NCI-H226 (cell line): ENCODE measurements around the gene ADGRG6.
A peak's percentile ranks its signal among the peaks of the same experiment; 100 is the strongest.
"Not testable (repeated sequence)": the region's sequence is repeated elsewhere in the genome, so short reads cannot be mapped to it uniquely, and the experiment has no call there.

Source experiments
- DNase-seq: peaks from one replicate; pipeline ENCODE4 v3.0.0-alpha.2; 2015

ADGRG6 gene

DNA sequence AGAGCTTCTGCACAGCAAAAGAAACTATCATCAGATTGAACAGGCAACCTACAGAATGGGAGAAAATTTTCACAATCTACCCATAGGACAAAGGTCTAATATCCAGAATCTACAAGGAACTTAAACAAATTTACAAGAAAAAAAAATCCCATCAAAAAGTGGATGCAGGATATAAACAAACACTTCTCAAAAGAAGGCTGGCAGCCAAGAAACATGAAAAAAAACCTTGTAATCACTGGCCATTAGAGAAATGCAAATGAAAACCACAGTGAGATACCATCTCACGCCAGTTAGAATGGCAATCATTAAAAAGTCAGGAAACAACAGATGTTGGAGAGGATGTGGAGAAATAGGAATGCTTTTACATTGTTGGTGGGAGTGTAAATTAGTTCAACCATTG is 152.4 kb downstream of the ADGRG6 start:
- DNase-seq = not testable (repeated sequence)

DNA sequence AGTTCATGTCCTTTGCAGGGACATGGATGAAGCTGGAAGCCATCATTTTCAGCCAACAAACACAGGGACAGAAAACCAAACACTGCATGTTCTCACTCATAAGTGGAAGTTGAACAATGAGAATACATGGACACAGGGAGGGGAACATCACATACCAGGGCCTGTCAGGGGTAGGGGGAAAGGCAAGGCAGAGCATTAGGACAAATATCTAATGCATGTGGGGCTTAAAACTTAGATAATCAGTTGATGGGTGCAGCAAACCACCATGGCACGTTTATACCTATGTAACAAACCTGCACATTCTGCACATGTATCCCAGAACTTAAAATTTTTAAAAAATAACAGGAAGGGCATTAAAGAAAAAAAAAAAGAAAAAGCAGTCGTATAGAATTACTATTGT is 153.0 kb downstream of the ADGRG6 start:
- not testable (repeated sequence) for DNase-seq

DNA sequence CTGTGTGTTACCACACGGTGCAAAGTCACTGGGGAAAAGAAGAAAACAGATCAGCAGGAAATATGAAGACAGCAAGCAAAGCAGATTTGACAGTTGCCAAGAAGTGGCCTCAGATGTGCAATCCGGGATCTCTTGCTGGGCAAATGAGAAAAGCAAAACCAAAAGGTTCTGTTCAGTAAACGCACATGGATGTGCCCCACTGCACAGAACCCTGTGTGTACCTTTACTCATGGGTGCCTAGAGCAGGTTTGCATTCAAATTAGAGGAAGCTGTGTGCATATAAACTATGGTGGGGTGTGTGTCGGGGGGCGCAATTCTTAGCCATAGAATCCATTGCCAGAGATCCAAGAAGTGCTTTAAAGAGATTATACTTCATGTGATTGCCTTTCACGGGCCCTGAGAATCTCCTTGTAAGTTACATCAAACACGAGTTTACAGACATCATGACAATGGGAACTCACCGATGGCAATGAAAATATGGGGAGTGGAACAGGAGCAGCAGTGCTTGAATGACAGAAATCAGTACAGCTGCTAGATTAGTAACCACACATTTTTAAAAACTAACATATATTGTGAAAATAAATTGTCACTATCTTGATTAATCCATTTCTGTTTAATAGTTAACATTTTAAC is 154.3 kb downstream of the ADGRG6 start:
- DNase-seq = no peak

- DNase-seq = no peak
Observed at GRCh38 chr6:142457638-142458406, 156.0 kb downstream of the ADGRG6 start.

- DNase-seq = no peak
Observed at GRCh38 chr6:142458836-142459235, 157.0 kb downstream of the ADGRG6 start.

- DNase-seq = no peak
Observed at GRCh38 chr6:142459271-142459670, 157.5 kb downstream of the ADGRG6 start.

GRCh38 chr6:142462260-142462659 is 160.5 kb downstream of the ADGRG6 start:
- DNase-seq = peak; percentile 30

- no peak for DNase-seq
Observed at GRCh38 chr6:142463988-142464387, 162.2 kb downstream of the ADGRG6 start.

- DNase-seq = peak; percentile 49
Observed at GRCh38 chr6:142469220-142469619, 167.4 kb downstream of the ADGRG6 start.

- no peak for DNase-seq
Observed at GRCh38 chr6:142470421-142470820, 168.6 kb downstream of the ADGRG6 start.

DNA sequence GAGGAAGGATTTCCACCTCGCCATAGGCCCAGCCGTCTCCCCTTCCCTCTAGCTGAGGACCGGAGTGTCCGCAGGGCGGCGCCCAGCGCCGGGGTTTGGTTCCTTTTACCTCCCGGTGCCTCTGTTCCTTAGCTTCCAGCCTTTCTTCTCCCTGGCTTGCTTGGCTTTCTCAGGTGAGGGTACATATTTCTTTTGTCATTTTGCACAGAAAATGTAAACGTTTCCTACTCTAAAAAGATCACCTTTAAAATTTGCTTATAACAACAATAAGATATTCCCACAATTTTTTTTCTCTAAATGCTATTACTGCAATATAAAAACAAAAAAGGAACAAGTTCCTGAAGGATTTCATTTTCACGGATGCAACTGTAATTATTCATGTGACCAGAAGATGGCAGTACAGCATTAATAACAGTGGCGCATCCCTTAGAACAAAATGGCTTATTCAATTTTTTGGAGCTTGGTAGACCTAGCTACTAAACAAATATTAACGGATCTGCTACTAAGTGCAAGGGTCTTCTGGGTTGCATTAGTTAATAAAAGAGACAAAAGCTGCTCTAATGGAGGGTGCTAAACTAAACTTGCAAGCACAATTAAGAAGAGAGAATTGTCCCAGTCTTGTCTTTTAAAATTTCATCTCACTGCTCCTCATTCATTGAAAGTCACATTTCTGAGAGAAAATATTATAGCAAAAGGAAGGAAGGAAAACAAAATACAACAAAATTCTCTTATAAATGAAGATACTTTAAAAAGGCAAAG is 172.9 kb downstream of the ADGRG6 start:
- peak; percentile 51 for DNase-seq

DNA sequence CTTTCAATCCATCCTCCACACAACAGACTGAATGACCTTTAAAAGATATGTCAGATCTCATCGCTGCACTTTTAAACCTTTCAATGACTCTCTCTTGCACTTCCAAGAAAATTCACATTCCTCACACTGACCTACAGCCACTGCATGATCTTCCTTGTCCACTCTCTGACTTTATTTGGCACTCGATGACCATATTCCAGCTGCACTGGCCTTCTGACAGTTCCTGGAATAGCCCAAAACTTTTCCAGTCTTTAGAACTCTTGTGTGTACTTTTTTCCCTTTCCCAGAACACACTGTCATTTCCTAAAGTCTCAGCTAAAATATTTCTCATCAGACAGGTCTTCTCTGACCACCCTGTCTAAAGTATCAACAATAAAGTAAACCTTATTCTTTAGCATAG is 174.6 kb downstream of the ADGRG6 start:
- no peak for DNase-seq

- peak; percentile 24 for DNase-seq
Observed at GRCh38 chr6:142478117-142478516, 176.3 kb downstream of the ADGRG6 start.

DNA sequence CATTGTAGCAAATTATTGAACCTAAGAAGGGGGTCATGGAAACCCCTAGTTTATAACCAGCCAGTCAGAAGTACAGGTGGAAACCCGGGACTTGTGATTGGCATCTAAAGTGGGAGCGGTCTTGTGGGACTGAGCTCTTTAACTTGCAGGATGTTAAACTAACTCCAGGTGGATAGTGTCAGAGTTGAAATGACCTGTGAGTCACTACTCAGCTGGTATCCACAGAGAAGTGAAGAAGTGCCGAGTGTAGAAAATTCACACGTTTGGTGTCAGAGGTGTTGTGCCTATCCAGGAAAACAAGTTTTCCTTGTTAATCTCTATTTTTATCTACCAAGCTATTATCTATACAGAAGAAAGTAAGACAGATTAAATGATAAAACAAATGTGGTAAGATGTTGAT is 179.7 kb downstream of the ADGRG6 start:
- DNase-seq = no peak

- DNase-seq = no peak
Observed at GRCh38 chr6:142482249-142482648, 180.4 kb downstream of the ADGRG6 start.

GRCh38 chr6:142482974-142483373 is 181.2 kb downstream of the ADGRG6 start:
- DNase-seq = no peak

GRCh38 chr6:142485256-142485655 is 183.4 kb downstream of the ADGRG6 start:
- DNase-seq = peak; percentile 5

DNA sequence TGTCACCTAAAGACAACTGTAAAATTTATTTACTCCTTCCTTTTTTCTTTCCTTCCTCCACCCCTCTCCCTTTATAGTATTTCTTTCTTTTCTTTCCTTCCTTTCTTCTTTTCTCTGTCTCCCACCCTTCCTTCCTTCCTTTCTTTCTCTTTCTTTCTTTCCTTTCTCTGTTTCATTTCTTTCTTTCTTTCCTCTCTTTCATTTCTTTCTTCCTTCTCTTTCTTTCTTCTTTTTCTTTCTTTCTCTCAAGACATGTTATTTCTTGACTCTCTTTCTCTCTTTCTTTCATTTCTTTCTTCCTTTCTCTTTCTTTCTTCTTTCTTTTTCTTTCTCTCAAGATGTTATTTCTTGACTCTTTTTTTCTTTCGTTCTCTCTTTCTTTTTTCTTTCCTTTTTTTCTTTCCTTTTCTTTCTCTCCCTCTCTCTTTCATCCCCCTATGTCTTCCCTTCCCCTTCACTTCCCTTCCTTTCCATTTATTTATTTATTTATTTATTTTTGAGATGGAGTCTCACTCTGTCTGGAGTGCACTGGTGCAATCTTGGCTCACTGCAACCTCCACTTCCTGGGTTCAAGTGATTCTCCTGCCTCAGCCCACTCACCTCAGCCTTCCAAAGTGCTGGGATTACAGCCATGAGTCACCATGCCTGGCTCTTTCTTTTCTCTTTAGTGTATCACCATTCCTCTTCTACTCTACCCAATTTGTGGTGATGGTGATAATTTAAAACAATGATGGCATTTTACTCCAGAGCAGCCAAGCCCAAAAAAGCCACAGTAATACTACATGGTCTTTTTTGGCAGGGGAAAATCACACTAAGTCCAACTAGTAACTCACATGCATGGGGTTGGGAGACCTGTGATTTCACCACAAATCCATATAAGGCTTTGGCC is 188.2 kb downstream of the ADGRG6 start:
- peak; percentile 32 for DNase-seq
